AG10803 (cell line): Measurements from ENCODE around the gene ZNF19.

Source experiments
- DNase-seq: peaks from one replicate; pipeline ENCODE4 v3.0.0; 2010; ENCODE audit warnings: low read depth
- H3K4me3 ChIP-seq: 2 replicates; pipeline ENCODE4 v1.5.1; 2011; ENCODE audit warnings: mild to moderate bottlenecking, low read length, control low read depth
- TF ChIP-seq, protein P1 (sequence below): conservative IDR thresholded peaks from 2 replicates; pipeline ENCODE4 v1.5.1; 2011; ENCODE audit warnings: mild to moderate bottlenecking, low read length, control low read depth, inconsistent platforms

The ZNF19 gene

DNA sequence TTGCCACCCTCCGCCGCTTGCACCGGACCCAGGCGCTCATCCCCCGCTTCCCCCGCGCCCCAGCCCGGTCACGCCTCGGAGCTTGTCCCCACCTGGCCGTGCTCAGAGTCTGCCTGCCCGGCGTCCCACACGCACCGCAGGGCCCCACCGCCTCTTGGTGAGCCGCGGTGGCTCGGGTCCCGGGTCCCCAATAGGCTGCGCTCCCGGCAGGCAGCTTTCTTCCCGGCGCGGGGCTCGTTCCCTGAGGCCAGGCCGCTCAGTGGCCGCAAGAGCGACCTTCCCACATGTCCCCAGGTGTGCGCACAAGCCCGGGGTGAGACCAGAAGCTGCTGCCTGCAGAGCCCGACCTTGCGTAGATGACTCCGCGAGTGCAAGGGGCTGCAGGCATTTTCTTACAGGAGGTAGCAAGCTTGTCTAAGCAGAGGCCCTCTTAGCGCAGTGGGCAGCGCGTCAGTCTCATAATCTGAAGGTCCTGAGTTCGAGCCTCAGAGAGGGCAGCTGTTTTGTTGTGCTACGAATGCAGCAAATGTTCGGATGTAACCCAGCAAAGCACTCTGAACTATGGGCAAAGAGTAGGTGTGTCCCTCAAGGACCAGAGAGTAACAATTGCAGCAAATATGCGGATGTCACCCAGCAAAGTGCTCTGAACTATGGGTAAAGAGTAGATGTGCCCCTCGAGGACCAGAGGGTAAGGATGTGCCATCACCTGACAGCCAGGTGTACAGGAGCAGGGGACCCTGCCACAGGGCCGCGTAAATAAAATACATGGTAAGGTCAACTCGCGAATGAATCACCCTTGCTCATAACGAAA is 62.9 kb downstream of the ZNF19 start:
- TF ChIP-seq, protein P1, sequence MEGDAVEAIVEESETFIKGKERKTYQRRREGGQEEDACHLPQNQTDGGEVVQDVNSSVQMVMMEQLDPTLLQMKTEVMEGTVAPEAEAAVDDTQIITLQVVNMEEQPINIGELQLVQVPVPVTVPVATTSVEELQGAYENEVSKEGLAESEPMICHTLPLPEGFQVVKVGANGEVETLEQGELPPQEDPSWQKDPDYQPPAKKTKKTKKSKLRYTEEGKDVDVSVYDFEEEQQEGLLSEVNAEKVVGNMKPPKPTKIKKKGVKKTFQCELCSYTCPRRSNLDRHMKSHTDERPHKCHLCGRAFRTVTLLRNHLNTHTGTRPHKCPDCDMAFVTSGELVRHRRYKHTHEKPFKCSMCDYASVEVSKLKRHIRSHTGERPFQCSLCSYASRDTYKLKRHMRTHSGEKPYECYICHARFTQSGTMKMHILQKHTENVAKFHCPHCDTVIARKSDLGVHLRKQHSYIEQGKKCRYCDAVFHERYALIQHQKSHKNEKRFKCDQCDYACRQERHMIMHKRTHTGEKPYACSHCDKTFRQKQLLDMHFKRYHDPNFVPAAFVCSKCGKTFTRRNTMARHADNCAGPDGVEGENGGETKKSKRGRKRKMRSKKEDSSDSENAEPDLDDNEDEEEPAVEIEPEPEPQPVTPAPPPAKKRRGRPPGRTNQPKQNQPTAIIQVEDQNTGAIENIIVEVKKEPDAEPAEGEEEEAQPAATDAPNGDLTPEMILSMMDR, result no peak
- DNase-seq, result peak; percentile 75
- H3K4me3 ChIP-seq, result no peak overlapping the region; the same call in 1 of the 2 replicates

DNA sequence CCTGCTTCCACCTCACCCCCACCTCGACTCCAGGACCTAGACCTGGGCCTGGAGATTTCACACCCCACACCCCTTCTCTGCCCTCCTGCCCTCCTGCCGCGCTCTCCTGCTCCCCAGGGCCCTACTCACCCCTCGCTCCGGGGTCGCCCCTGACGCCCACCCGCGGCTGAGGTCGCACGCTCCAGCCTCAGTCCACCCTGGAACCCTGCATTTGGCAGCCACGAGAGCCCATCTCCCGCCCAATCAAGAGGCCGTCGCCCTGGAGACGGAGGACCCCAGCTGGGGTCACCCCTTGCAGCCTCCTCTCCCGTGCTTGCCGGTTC is 63.4 kb downstream of the ZNF19 start:
- TF ChIP-seq, protein P1, result no peak
- no peak overlapping the region for H3K4me3 ChIP-seq
- DNase-seq, result no peak

DNA sequence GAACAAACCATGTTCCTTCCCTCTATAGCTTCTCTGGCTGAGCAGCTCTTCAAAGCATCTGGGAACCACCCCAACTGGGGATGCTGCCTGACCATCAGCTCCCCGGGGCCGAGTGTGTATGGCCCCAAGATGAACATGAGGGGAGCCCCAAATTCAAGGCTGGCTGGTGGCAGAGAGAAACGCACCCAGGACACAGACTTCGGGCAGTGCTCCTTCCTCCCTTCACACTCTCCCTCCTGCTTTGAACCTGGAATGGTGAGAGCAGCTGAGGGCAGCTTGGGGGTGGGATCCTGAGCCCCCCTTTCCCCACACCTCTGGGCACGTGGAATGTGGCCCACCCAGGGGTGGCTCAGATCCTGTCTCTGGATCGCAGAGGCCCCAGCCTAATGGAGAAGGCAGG is 64.5 kb downstream of the ZNF19 start:
- H3K4me3 ChIP-seq, result no peak overlapping the region
- DNase-seq, result no peak
- TF ChIP-seq, protein P1, result no peak

DNA sequence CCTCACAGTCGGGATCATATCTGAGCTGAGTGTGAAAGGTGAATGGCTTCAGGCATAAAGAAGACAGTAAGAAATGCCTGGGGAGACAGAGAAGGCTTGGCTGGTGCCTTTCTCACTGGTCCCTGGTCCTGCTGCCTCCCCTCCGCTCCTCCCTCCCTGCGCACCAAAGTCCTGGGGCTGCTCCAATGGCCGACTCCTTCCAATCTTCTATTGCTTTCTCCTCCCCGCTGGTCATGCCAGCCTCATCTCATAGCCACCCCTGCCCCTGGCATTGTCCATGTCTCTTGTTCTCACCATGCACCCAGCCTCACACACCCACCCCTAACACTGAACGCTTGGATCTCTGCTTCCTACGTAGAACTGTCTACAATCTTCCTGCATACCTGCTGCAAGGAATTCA is 65.3 kb downstream of the ZNF19 start:
- DNase-seq, result no peak
- TF ChIP-seq, protein P1, result no peak
- H3K4me3 ChIP-seq, result no peak overlapping the region
